B cell (primary cell): Measurements from ENCODE around the gene DNAH10.

Experiments
- CTCF ChIP-seq: fragments of 200-600 bp; IDR thresholded peaks from one replicate; pipeline ENCODE4 v1.8.0; 2022; ENCODE audit warnings: antibody characterized with exemption, mild to moderate bottlenecking
- EZH2 ChIP-seq: IDR thresholded peaks from 2 replicates; pipeline ENCODE4 v1.6.1; 2012; ENCODE audit warnings: borderline replicate concordance, low read depth, mild to moderate bottlenecking, moderate library complexity, low read length; ENCODE audit not compliant: insufficient read depth, poor library complexity, severe bottlenecking

DNA sequence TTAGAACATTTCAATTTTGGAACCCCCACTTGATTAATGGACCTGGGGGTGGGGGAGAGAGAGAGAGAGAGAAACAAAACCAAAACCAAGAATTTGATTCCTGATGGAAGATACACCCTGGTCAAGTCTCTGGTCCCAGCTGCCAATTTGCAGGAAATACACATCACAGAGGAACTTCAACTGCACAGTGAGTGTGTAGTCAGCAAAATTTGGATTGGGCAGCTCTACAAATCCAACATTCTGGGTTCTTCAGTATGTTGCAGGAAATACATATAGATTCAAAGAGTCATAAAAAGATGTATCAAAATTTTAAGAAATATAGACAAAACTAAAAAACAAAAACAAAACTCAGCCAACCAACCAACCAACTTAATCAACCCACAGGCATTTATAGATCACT lies 17.4 kb downstream of the DNAH10 start:
- no peak for TF ChIP-seq CTCF
- no peak for TF ChIP-seq EZH2
